NT2/D1 (cell line): ENCODE data around the gene ZNF232.
"Not testable (repeated sequence)": the region's sequence is repeated elsewhere in the genome, so short reads cannot be mapped to it uniquely, and the experiment has no call there.

ENCODE experiments used
- DNase-seq: peaks from one replicate; pipeline ENCODE4 v3.0.0-alpha.2; 2011; ENCODE audit warnings: low read depth, low spot score
- H3K27me3 ChIP-seq: 2 replicates; pipeline ENCODE4 v1.6.0; 2011; ENCODE audit warnings: mild to moderate bottlenecking; ENCODE audit not compliant: insufficient read length, insufficient read depth
- H3K36me3 ChIP-seq: 2 replicates; pipeline ENCODE4 v1.6.1; 2011; ENCODE audit warnings: mild to moderate bottlenecking, low read length, mixed read lengths; ENCODE audit not compliant: insufficient read depth, insufficient read length
- H3K4me1 ChIP-seq: 2 replicates; pipeline ENCODE4 v1.5.1; 2011; ENCODE audit not compliant: insufficient read depth, insufficient read length
- H3K4me3 ChIP-seq: 2 replicates; pipeline ENCODE4 v1.5.1; 2011; ENCODE audit warnings: low read depth; ENCODE audit not compliant: insufficient read length
- H3K9ac ChIP-seq: 2 replicates; pipeline ENCODE4 v1.6.0; 2011; ENCODE audit warnings: low read depth; ENCODE audit not compliant: insufficient read length
- H3K9me3 ChIP-seq: 2 replicates; pipeline ENCODE4 v1.5.1; 2011; ENCODE audit warnings: mild to moderate bottlenecking, low read length; ENCODE audit not compliant: insufficient read depth
- SUZ12 ChIP-seq: IDR thresholded peaks from 2 replicates; pipeline ENCODE4 v1.6.1; 2011; ENCODE audit not compliant: insufficient read length, insufficient read depth; ENCODE audit errors: extremely low read depth
- YY1 ChIP-seq: IDR thresholded peaks from 2 replicates; pipeline ENCODE4 v1.6.1; 2011; ENCODE audit not compliant: insufficient read length, insufficient read depth
- ZNF274 ChIP-seq: IDR thresholded peaks from 2 replicates; pipeline ENCODE4 v1.6.1; 2011; ENCODE audit warnings: mild to moderate bottlenecking, low read depth, low read length

The ZNF232 gene

GRCh38 chr17:5135726-5136579 lies 24.3 kb upstream of the ZNF232 start:
- H3K4me1 ChIP-seq = no peaks in the 10 kb centered on the region
- no peak for DNase-seq
- H3K9me3 ChIP-seq = no peaks in the 10 kb centered on the region
- no peaks in the 10 kb centered on the region for H3K27me3 ChIP-seq
- no peaks in the 10 kb centered on the region for H3K36me3 ChIP-seq
- H3K9ac ChIP-seq = no peak overlapping the region
- H3K4me3 ChIP-seq = no peak overlapping the region
- TF ChIP-seq SUZ12 (no peak), ZNF274 (no peak), YY1 (no peak)

GRCh38 chr17:5135131-5135712 lies 23.5 kb upstream of the ZNF232 start:
- H3K36me3 ChIP-seq, H3K9ac ChIP-seq, H3K27me3 ChIP-seq, H3K4me3 ChIP-seq, H3K9me3 ChIP-seq, H3K4me1 ChIP-seq, DNase-seq: not testable (repeated sequence)

- not testable (repeated sequence) for H3K36me3 ChIP-seq, DNase-seq, H3K4me3 ChIP-seq, H3K4me1 ChIP-seq, H3K27me3 ChIP-seq, H3K9me3 ChIP-seq, H3K9ac ChIP-seq
These were observed 22.9 kb upstream of the ZNF232 start for GRCh38 chr17:5134571-5134970.

- not testable (repeated sequence) for H3K4me1 ChIP-seq
These were observed 22.3 kb upstream of the ZNF232 start for GRCh38 chr17:5133961-5134360.

GRCh38 chr17:5133311-5133710 lies 21.6 kb upstream of the ZNF232 start:
- Histone ChIP-seq H3K9ac (no peak overlapping the region), H3K27me3 (no peaks in the 10 kb centered on the region), H3K4me3 (no peak overlapping the region), H3K36me3 (no peaks in the 10 kb centered on the region), H3K9me3 (no peaks in the 10 kb centered on the region), H3K4me1 (no peaks in the 10 kb centered on the region)
- DNase-seq = no peak
- TF ChIP-seq YY1 (no peak), SUZ12 (no peak), ZNF274 (no peak)

More at GRCh38 chr17:5133961-5134360, 22.3 kb upstream of the ZNF232 start:
- not testable (repeated sequence) for H3K9me3 ChIP-seq, H3K36me3 ChIP-seq, H3K27me3 ChIP-seq, H3K9ac ChIP-seq, H3K4me3 ChIP-seq, DNase-seq

- not testable (repeated sequence) for H3K4me1 ChIP-seq, H3K9me3 ChIP-seq, H3K27me3 ChIP-seq, DNase-seq, H3K36me3 ChIP-seq, H3K9ac ChIP-seq, H3K4me3 ChIP-seq
These were observed 21.0 kb upstream of the ZNF232 start for GRCh38 chr17:5132503-5133225.

- not testable (repeated sequence) for DNase-seq, H3K9ac ChIP-seq, H3K36me3 ChIP-seq, H3K4me3 ChIP-seq, H3K9me3 ChIP-seq, H3K4me1 ChIP-seq, H3K27me3 ChIP-seq
These were observed 20.3 kb upstream of the ZNF232 start for GRCh38 chr17:5131799-5132502.
